ENCODE data around the gene MAGI2. TPM values are rescaled to one million over a fixed set of nuclear protein-coding genes. Genes with fewer than 3 reads are reported as not detected.

Gene MAGI2
- total RNA-seq, 2 donors from 2014 or later = 3.9 to 10.5 TPM

DNA sequence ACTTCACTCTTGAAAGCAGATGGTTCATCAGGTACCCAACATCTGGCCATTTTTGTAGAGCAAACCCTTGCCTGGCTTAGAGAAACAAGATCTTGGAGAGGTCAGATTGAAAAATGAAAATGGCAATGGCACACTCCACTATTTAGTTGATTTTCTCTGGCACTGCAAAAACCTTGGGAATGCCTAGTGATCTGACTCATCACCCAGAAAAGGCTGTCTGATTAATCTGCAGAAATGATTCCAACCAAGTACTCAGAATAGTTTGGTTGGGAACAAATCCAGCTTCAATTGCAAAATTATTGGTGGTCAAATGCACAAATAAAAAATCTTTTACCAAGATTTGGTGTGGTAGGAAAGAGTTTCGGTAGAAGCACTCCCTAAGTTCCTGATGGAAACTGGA, 1303.7 kb downstream of the MAGI2 start:
- Histone ChIP-seq H3K4me3 (no peak overlapping the region), H3K36me3 (replicated peaks in 1 of 2; ENCODE audit: insufficient read depth in 1 of 2, low read depth in 2 of 2) (no peaks in the 10 kb centered on the region), H3K4me1 (no peaks in the 10 kb centered on the region), H3K27ac (no peak overlapping the region), H3K27me3 (no peaks in the 10 kb centered on the region), H3K9me3 (no peaks in the 10 kb centered on the region)
- DNase-seq (no peak), ATAC-seq (no peak)
- TF ChIP-seq, protein P1, sequence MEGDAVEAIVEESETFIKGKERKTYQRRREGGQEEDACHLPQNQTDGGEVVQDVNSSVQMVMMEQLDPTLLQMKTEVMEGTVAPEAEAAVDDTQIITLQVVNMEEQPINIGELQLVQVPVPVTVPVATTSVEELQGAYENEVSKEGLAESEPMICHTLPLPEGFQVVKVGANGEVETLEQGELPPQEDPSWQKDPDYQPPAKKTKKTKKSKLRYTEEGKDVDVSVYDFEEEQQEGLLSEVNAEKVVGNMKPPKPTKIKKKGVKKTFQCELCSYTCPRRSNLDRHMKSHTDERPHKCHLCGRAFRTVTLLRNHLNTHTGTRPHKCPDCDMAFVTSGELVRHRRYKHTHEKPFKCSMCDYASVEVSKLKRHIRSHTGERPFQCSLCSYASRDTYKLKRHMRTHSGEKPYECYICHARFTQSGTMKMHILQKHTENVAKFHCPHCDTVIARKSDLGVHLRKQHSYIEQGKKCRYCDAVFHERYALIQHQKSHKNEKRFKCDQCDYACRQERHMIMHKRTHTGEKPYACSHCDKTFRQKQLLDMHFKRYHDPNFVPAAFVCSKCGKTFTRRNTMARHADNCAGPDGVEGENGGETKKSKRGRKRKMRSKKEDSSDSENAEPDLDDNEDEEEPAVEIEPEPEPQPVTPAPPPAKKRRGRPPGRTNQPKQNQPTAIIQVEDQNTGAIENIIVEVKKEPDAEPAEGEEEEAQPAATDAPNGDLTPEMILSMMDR (IDR thresholded peaks at IDR 0.05) = no peak
- TF ChIP-seq POLR2A (IDR thresholded peaks at IDR 0.05) = no peak
- 87 to 96% methylated on average over 1 of the region's 1 CpG for WGBS, 2 donors
- intact Hi-C loops (cut with DNase I) = no loop called here

DNA sequence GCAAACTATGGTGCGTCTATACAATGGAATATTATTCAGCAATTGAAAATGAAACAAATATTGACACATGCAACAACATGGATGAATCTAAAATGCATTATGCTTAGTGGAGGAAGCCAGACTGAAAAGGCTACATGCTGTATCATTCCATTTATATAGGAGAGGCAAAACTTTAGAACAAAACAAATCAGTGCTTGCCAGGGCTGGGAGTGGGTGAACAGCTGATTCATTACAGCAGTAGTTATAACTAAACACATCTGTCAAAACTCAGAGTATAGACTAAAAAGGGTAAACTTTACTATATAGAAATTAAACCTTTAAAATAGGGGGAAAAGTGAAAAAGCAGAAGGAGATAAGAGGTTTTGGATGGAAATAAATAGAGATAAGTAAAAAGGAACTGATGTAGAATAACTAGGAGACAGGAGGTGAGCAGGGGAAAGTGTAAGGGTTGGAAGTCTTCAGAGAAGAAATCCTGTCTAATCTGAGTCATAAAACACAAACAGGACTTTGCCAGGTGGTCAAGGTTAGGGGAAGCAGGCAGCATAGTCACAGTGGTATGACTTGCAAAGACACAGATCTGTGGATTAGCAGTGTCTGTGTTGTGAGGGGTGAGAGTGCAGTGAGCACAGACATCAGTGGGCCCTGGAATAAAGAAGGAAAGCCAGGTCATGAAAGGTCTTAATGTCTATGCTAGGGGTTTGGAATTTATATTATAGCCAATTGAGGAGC, 1305.1 kb downstream of the MAGI2 start:
- Histone ChIP-seq H3K4me1 (no peaks in the 10 kb centered on the region), H3K9me3 (no peaks in the 10 kb centered on the region), H3K27me3 (no peaks in the 10 kb centered on the region), H3K4me3 (no peak overlapping the region), H3K27ac (no peak overlapping the region), H3K36me3 (replicated peaks in 1 of 2; ENCODE audit: insufficient read depth in 1 of 2, low read depth in 2 of 2) (no peaks in the 10 kb centered on the region)
- whole genome bisulfite sequencing, 2 donors = 89 to 95% methylated on average over 1 of the region's 1 CpG
- intact Hi-C loops (cut with DNase I) = no loop called here
- DNase-seq (no peak), ATAC-seq (no peak)
- TF ChIP-seq, protein P1 (IDR thresholded peaks at IDR 0.05) = no peak
- no peak for TF ChIP-seq POLR2A (IDR thresholded peaks at IDR 0.05)

DNA sequence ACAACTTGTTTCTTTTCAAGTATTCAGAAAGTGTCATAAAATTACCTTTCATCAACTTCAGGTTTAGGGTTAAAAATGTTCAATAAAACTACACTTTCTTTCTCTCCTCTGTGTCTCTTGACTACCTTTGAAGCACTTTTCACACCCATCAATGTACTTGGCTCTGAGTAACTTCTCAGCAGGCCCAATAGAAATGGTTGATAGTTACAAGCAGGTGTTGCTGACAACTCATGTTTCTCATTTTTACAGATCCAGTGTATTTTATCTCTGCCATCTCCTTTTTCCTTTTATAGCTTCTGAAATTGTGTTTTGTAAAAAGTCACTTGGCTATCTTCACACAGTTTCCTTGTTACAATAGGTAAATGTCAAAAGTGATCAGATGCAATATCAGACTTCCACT, 1306.9 kb downstream of the MAGI2 start:
- DNase-seq = no peak
- no peak for ATAC-seq
- no peak for TF ChIP-seq POLR2A (IDR thresholded peaks at IDR 0.05)
- TF ChIP-seq, protein P1 (IDR thresholded peaks at IDR 0.05) = no peak
- Histone ChIP-seq H3K4me1 (no peaks in the 10 kb centered on the region), H3K4me3 (no peak overlapping the region), H3K36me3 (replicated peaks in 1 of 2; ENCODE audit: insufficient read depth in 1 of 2, low read depth in 2 of 2) (no peaks in the 10 kb centered on the region), H3K9me3 (no peaks in the 10 kb centered on the region), H3K27me3 (no peaks in the 10 kb centered on the region), H3K27ac (no peak overlapping the region)
- intact Hi-C loops (cut with DNase I) = no loop called here

DNA sequence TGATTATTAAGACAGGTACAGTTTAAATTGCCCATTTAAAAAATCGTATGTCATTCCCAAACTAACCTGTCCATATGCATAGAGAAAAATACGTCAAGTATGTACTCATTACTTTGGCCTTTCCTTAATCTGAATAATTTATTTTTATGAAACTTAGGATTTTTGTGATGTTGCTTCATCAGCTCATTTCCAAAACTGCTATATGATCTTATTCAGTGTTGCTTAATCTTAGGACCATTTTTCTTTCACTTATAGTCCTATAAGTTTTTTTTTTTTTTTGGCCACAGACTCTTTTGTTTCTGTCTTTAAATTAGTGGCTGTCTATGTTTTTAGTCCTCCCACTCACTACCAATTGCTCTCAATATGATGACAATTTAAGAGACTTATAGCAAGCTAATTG, 1309.8 kb downstream of the MAGI2 start:
- 87 to 96% methylated on average over 2 of the region's 2 CpGs for WGBS, 2 donors
- no peak for ATAC-seq
- TF ChIP-seq, protein P1 (IDR thresholded peaks at IDR 0.05) = no peak
- no peak for TF ChIP-seq POLR2A (IDR thresholded peaks at IDR 0.05)
- intact Hi-C loops (cut with DNase I) = no loop called here
- Histone ChIP-seq H3K36me3 (replicated peaks in 1 of 2; ENCODE audit: insufficient read depth in 1 of 2, low read depth in 2 of 2) (no peaks in the 10 kb centered on the region), H3K27ac (no peak overlapping the region), H3K4me1 (no peaks in the 10 kb centered on the region), H3K27me3 (no peaks in the 10 kb centered on the region), H3K4me3 (no peak overlapping the region), H3K9me3 (no peaks in the 10 kb centered on the region)
- DNase-seq = no peak

Measured in body of pancreas (tissue), 4 donors.